Vagina (tissue), 2 donors: ENCODE results near the gene PIK3CB.

Experiments used
- POLR2A ChIP-seq, 2 donors: fragments of 450-650 bp; IDR thresholded peaks; one replicate each; pipeline ENCODE4 v1.6.1; 2017; ENCODE audit warnings: antibody characterized with exemption in 2 of 2, mild to moderate bottlenecking in 2 of 2, moderate library complexity in 2 of 2
- POLR2AphosphoS5 ChIP-seq, 2 donors: sonication (generic); formaldehyde crosslinking; IDR thresholded peaks; one replicate each; pipeline ENCODE4 v1.9.0; 2017; ENCODE audit warnings: antibody characterized with exemption in 2 of 2, mild to moderate bottlenecking in 2 of 2, low read depth in 1 of 2; ENCODE audit not compliant: insufficient read depth in 1 of 2
- TF ChIP-seq, protein P1 (sequence below), 3 experiments: fragments of 450-650 bp in 2 of 3; fragments of 200-600 bp in 1 of 3; sonication (generic) in 1 of 3; IDR thresholded peaks; one replicate each; pipeline ENCODE4 v1.5.1; 2017 to 2019; ENCODE audit warnings: antibody characterized with exemption in 3 of 3, mild to moderate bottlenecking in 2 of 3, moderate library complexity in 2 of 3

DNA sequence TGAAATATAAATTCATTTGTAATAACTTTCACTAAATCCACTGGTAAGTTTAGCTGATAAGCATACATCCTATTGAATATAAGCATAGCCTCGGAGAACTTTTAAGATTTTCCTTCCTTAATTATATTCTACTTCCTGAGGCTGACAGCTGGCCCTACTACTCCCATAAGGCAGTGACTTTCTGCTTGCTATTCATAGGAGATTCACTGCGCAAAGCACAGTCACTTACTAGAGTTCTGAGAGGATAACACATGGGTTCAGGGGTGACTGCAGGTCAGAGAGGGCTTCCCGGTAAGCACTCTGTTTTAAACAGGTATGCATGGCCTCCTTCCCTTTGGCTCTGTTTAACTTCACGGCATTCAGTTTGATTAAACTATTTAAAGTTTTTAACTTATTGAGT, 150.3 kb downstream of the PIK3CB start:
- TF ChIP-seq, protein P1, sequence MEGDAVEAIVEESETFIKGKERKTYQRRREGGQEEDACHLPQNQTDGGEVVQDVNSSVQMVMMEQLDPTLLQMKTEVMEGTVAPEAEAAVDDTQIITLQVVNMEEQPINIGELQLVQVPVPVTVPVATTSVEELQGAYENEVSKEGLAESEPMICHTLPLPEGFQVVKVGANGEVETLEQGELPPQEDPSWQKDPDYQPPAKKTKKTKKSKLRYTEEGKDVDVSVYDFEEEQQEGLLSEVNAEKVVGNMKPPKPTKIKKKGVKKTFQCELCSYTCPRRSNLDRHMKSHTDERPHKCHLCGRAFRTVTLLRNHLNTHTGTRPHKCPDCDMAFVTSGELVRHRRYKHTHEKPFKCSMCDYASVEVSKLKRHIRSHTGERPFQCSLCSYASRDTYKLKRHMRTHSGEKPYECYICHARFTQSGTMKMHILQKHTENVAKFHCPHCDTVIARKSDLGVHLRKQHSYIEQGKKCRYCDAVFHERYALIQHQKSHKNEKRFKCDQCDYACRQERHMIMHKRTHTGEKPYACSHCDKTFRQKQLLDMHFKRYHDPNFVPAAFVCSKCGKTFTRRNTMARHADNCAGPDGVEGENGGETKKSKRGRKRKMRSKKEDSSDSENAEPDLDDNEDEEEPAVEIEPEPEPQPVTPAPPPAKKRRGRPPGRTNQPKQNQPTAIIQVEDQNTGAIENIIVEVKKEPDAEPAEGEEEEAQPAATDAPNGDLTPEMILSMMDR (IDR thresholded peaks at IDR 0.05) = no peak
- no peak for TF ChIP-seq POLR2A (IDR thresholded peaks at IDR 0.05)
- TF ChIP-seq POLR2AphosphoS5 (IDR thresholded peaks at IDR 0.05; ENCODE audit: insufficient read depth in 1 of 2, low read depth in 1 of 2) = no peak
